Sigmoid colon (tissue), 4 donors: Measurements from ENCODE around the gene CDH13.

ENCODE experiments used
- CTCF ChIP-seq, 4 experiments: fragments of 450-650 bp in 3 of 4; fragments of 200-600 bp in 1 of 4; IDR thresholded peaks; one replicate each; pipeline ENCODE4 v1.5.1; 2016 to 2019; ENCODE audit warnings: antibody characterized with exemption in 4 of 4, mild to moderate bottlenecking in 3 of 4, moderate library complexity in 2 of 4
- EP300 ChIP-seq, 4 donors: sonication (generic); formaldehyde crosslinking; IDR thresholded peaks; one replicate each; pipeline ENCODE4 v1.6.1; 2017; ENCODE audit warnings: antibody characterized with exemption in 4 of 4
- POLR2A ChIP-seq, 2 donors: fragments of 450-650 bp; IDR thresholded peaks; one replicate each; pipeline ENCODE4 v1.6.1; 2016; ENCODE audit warnings: antibody characterized with exemption in 2 of 2, mild to moderate bottlenecking in 2 of 2, moderate library complexity in 2 of 2

- TF ChIP-seq POLR2A (IDR thresholded peaks at IDR 0.05) (no peak), CTCF (IDR thresholded peaks at IDR 0.05) (no peak), EP300 (IDR thresholded peaks at IDR 0.05) (no peak)
Measured at GRCh38 chr16:83335076-83335475, 708.3 kb downstream of the CDH13 start.
